ENCODE results near the gene CRABP2.

DNA sequence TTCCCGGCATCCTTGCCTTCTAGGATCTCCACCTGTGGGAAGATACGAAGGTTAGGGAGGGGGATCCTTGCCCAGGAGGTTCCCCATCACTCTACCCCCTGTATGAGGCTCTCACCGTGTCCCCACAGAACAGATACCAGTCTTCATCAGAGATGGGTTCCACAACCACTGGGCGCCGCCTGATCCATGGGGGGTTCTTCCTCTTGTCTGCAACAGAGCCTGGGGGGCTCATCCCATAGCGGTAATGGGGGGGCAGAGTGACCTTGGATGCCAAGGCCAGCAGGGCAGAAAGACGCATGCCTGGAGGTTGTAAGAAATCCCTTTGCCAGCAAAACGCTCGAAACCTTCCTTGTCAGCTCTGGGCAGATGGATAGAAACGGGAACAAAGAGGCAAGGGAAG, 33.0 kb upstream of the CRABP2 start:
- TF ChIP-seq POLR2AphosphoS5 (IDR thresholded peaks at IDR 0.05) (no peak), POLR2A (IDR thresholded peaks at IDR 0.05) (no peak)
